ENCODE measurements around the gene GYG1.

DNA sequence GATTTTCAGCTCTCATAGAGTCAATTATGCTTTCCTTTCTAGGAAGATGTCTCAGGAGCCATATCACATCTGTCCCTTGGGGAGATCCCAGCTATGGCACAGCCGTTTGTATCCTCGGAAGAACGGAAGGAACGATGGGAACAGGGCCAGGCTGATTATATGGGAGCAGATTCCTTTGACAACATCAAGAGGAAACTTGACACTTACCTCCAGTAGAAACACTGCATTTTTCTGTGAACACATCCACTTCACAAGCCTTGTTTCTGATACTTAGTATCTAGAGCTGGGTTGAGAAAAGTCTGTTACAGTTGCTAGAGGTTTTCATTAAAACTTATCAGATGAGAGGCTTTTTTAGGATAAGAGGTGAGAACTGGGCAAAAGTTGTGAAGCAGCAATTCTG lies 35.4 kb downstream of the GYG1 start:
- TF ChIP-seq CTCF (IDR thresholded peaks at IDR 0.05; ENCODE audit: low read depth, low read length) (no peak), EZH2phosphoT487 (IDR thresholded peaks at IDR 0.05; ENCODE audit: low read depth) (no peak)

Data from OCI-LY3 (cell line).